ENCODE measurements around the gene SERPINH1.
"Not testable (repeated sequence)": the region's sequence is repeated elsewhere in the genome, so short reads cannot be mapped to it uniquely, and the experiment has no call there.

SERPINH1 gene

GRCh38 chr11:75583718-75584658, 21.9 kb downstream of the SERPINH1 start:
- H3K27ac ChIP-seq (ENCODE audit: low read depth, low read length), result peak overlapping the region; percentile 89
- H3K4me1 ChIP-seq (ENCODE audit: control insufficient read depth in 1 of 2, insufficient read depth in 2 of 2, low read length in 2 of 2), result peaks cover 14% of the 10 kb centered on the region in 2 donors
- H3K36me3 ChIP-seq (ENCODE audit: control insufficient read depth in 1 of 2, insufficient read depth in 2 of 2, low read length in 2 of 2), result no peaks in the 10 kb centered on the region
- H3K27me3 ChIP-seq (ENCODE audit: control insufficient read depth in 1 of 2, insufficient read depth in 2 of 2, low read length in 2 of 2), result peaks cover 0 to 4% of the 10 kb centered on the region in 2 donors
- peak overlapping the region; percentile 71 to 90 for H3K4me3 ChIP-seq (ENCODE audit: low read depth in 1 of 2, low read length in 2 of 2)
- H3K9me3 ChIP-seq (ENCODE audit: control insufficient read depth in 1 of 2, low read length in 2 of 2), result no peaks in the 10 kb centered on the region
- H3K9ac ChIP-seq (ENCODE audit: low read depth in 1 of 2, low read length in 2 of 2), result peak overlapping the region; percentile 59 to 76

GRCh38 chr11:75584659-75585292, 22.7 kb downstream of the SERPINH1 start:
- H3K9ac ChIP-seq (ENCODE audit: low read depth in 1 of 2, low read length in 2 of 2); H3K4me3 ChIP-seq (ENCODE audit: low read depth in 1 of 2, low read length in 2 of 2); H3K27me3 ChIP-seq (ENCODE audit: control insufficient read depth in 1 of 2, insufficient read depth in 2 of 2, low read length in 2 of 2); H3K9me3 ChIP-seq (ENCODE audit: control insufficient read depth in 1 of 2, low read length in 2 of 2); H3K36me3 ChIP-seq (ENCODE audit: control insufficient read depth in 1 of 2, insufficient read depth in 2 of 2, low read length in 2 of 2); H3K27ac ChIP-seq (ENCODE audit: low read depth, low read length): not testable (repeated sequence)
- H3K4me1 ChIP-seq (ENCODE audit: control insufficient read depth in 1 of 2, insufficient read depth in 2 of 2, low read length in 2 of 2), result peaks cover 17 to 18% of the 10 kb centered on the region in 2 donors

GRCh38 chr11:75585293-75585670, 23.2 kb downstream of the SERPINH1 start:
- no peaks in the 10 kb centered on the region for H3K36me3 ChIP-seq (ENCODE audit: control insufficient read depth in 1 of 2, insufficient read depth in 2 of 2, low read length in 2 of 2)
- H3K27me3 ChIP-seq (ENCODE audit: control insufficient read depth in 1 of 2, insufficient read depth in 2 of 2, low read length in 2 of 2), result peaks cover 0 to 4% of the 10 kb centered on the region in 2 donors
- peaks cover 17 to 18% of the 10 kb centered on the region in 2 donors for H3K4me1 ChIP-seq (ENCODE audit: control insufficient read depth in 1 of 2, insufficient read depth in 2 of 2, low read length in 2 of 2)
- no peak overlapping the region for H3K9ac ChIP-seq (ENCODE audit: low read depth in 1 of 2, low read length in 2 of 2)
- no peak overlapping the region for H3K27ac ChIP-seq (ENCODE audit: low read depth, low read length)
- no peak overlapping the region for H3K4me3 ChIP-seq (ENCODE audit: low read depth in 1 of 2, low read length in 2 of 2)
- H3K9me3 ChIP-seq (ENCODE audit: control insufficient read depth in 1 of 2, low read length in 2 of 2), result no peaks in the 10 kb centered on the region

GRCh38 chr11:75586395-75586794, 24.3 kb downstream of the SERPINH1 start:
- Histone ChIP-seq H3K4me1 (ENCODE audit: control insufficient read depth in 1 of 2, insufficient read depth in 2 of 2, low read length in 2 of 2) (peaks cover 17 to 18% of the 10 kb centered on the region in 2 donors), H3K36me3 (ENCODE audit: control insufficient read depth in 1 of 2, insufficient read depth in 2 of 2, low read length in 2 of 2) (no peaks in the 10 kb centered on the region), H3K27ac (ENCODE audit: low read depth, low read length) (no peak overlapping the region), H3K9me3 (ENCODE audit: control insufficient read depth in 1 of 2, low read length in 2 of 2) (no peaks in the 10 kb centered on the region), H3K4me3 (ENCODE audit: low read depth in 1 of 2, low read length in 2 of 2) (no peak overlapping the region), H3K27me3 (ENCODE audit: control insufficient read depth in 1 of 2, insufficient read depth in 2 of 2, low read length in 2 of 2) (peaks cover 0 to 4% of the 10 kb centered on the region in 2 donors), H3K9ac (ENCODE audit: low read depth in 1 of 2, low read length in 2 of 2) (no peak overlapping the region)

GRCh38 chr11:75588051-75588481, 26.0 kb downstream of the SERPINH1 start:
- H3K9me3 ChIP-seq (ENCODE audit: control insufficient read depth in 1 of 2, low read length in 2 of 2), result no peaks in the 10 kb centered on the region
- no peaks in the 10 kb centered on the region for H3K36me3 ChIP-seq (ENCODE audit: control insufficient read depth in 1 of 2, insufficient read depth in 2 of 2, low read length in 2 of 2)
- H3K4me1 ChIP-seq (ENCODE audit: control insufficient read depth in 1 of 2, insufficient read depth in 2 of 2, low read length in 2 of 2), result peaks cover 11 to 15% of the 10 kb centered on the region in 2 donors
- H3K27me3 ChIP-seq (ENCODE audit: control insufficient read depth in 1 of 2, insufficient read depth in 2 of 2, low read length in 2 of 2), result no peaks in the 10 kb centered on the region
- no peak overlapping the region for H3K4me3 ChIP-seq (ENCODE audit: low read depth in 1 of 2, low read length in 2 of 2)
- no peak overlapping the region for H3K27ac ChIP-seq (ENCODE audit: low read depth, low read length)
- H3K9ac ChIP-seq (ENCODE audit: low read depth in 1 of 2, low read length in 2 of 2), result no peak overlapping the region

GRCh38 chr11:75589051-75589450, 27.0 kb downstream of the SERPINH1 start:
- H3K9ac ChIP-seq (ENCODE audit: low read depth in 1 of 2, low read length in 2 of 2), result no peak overlapping the region
- H3K27ac ChIP-seq (ENCODE audit: low read depth, low read length), result no peak overlapping the region
- peaks cover 11 to 19% of the 10 kb centered on the region in 2 donors for H3K4me1 ChIP-seq (ENCODE audit: control insufficient read depth in 1 of 2, insufficient read depth in 2 of 2, low read length in 2 of 2)
- no peaks in the 10 kb centered on the region for H3K9me3 ChIP-seq (ENCODE audit: control insufficient read depth in 1 of 2, low read length in 2 of 2)
- H3K27me3 ChIP-seq (ENCODE audit: control insufficient read depth in 1 of 2, insufficient read depth in 2 of 2, low read length in 2 of 2), result no peaks in the 10 kb centered on the region
- H3K36me3 ChIP-seq (ENCODE audit: control insufficient read depth in 1 of 2, insufficient read depth in 2 of 2, low read length in 2 of 2), result no peaks in the 10 kb centered on the region
- no peak overlapping the region for H3K4me3 ChIP-seq (ENCODE audit: low read depth in 1 of 2, low read length in 2 of 2)

GRCh38 chr11:75589933-75590332, 27.9 kb downstream of the SERPINH1 start:
- Histone ChIP-seq H3K9me3 (ENCODE audit: control insufficient read depth in 1 of 2, low read length in 2 of 2) (no peaks in the 10 kb centered on the region), H3K9ac (ENCODE audit: low read depth in 1 of 2, low read length in 2 of 2) (no peak overlapping the region), H3K27ac (ENCODE audit: low read depth, low read length) (no peak overlapping the region), H3K4me1 (ENCODE audit: control insufficient read depth in 1 of 2, insufficient read depth in 2 of 2, low read length in 2 of 2) (peaks cover 11 to 19% of the 10 kb centered on the region in 2 donors), H3K4me3 (ENCODE audit: low read depth in 1 of 2, low read length in 2 of 2) (no peak overlapping the region), H3K27me3 (ENCODE audit: control insufficient read depth in 1 of 2, insufficient read depth in 2 of 2, low read length in 2 of 2) (no peaks in the 10 kb centered on the region), H3K36me3 (ENCODE audit: control insufficient read depth in 1 of 2, insufficient read depth in 2 of 2, low read length in 2 of 2) (no peaks in the 10 kb centered on the region)

GRCh38 chr11:75591371-75591770, 29.3 kb downstream of the SERPINH1 start:
- Histone ChIP-seq H3K27me3 (ENCODE audit: control insufficient read depth in 1 of 2, insufficient read depth in 2 of 2, low read length in 2 of 2) (no peaks in the 10 kb centered on the region), H3K4me1 (ENCODE audit: control insufficient read depth in 1 of 2, insufficient read depth in 2 of 2, low read length in 2 of 2) (peaks cover 11 to 19% of the 10 kb centered on the region in 2 donors), H3K27ac (ENCODE audit: low read depth, low read length) (no peak overlapping the region), H3K9ac (ENCODE audit: low read depth in 1 of 2, low read length in 2 of 2) (no peak overlapping the region), H3K9me3 (ENCODE audit: control insufficient read depth in 1 of 2, low read length in 2 of 2) (no peaks in the 10 kb centered on the region), H3K4me3 (ENCODE audit: low read depth in 1 of 2, low read length in 2 of 2) (no peak overlapping the region), H3K36me3 (ENCODE audit: control insufficient read depth in 1 of 2, insufficient read depth in 2 of 2, low read length in 2 of 2) (no peaks in the 10 kb centered on the region)

GRCh38 chr11:75591966-75592365, 29.9 kb downstream of the SERPINH1 start:
- Histone ChIP-seq H3K27ac (ENCODE audit: low read depth, low read length) (no peak overlapping the region), H3K36me3 (ENCODE audit: control insufficient read depth in 1 of 2, insufficient read depth in 2 of 2, low read length in 2 of 2) (no peaks in the 10 kb centered on the region)

GRCh38 chr11:75592715-75593114, 30.7 kb downstream of the SERPINH1 start:
- Histone ChIP-seq H3K9ac (ENCODE audit: low read depth in 1 of 2, low read length in 2 of 2) (no peak overlapping the region), H3K4me3 (ENCODE audit: low read depth in 1 of 2, low read length in 2 of 2) (no peak overlapping the region), H3K36me3 (ENCODE audit: control insufficient read depth in 1 of 2, insufficient read depth in 2 of 2, low read length in 2 of 2) (no peaks in the 10 kb centered on the region), H3K4me1 (ENCODE audit: control insufficient read depth in 1 of 2, insufficient read depth in 2 of 2, low read length in 2 of 2) (peaks cover 11 to 19% of the 10 kb centered on the region in 2 donors), H3K27me3 (ENCODE audit: control insufficient read depth in 1 of 2, insufficient read depth in 2 of 2, low read length in 2 of 2) (no peaks in the 10 kb centered on the region), H3K27ac (ENCODE audit: low read depth, low read length) (no peak overlapping the region), H3K9me3 (ENCODE audit: control insufficient read depth in 1 of 2, low read length in 2 of 2) (no peaks in the 10 kb centered on the region)

More at GRCh38 chr11:75591966-75592365, 29.9 kb downstream of the SERPINH1 start:
- Histone ChIP-seq H3K4me3 (ENCODE audit: low read depth in 1 of 2, low read length in 2 of 2) (no peak overlapping the region), H3K9me3 (ENCODE audit: control insufficient read depth in 1 of 2, low read length in 2 of 2) (no peaks in the 10 kb centered on the region), H3K9ac (ENCODE audit: low read depth in 1 of 2, low read length in 2 of 2) (no peak overlapping the region), H3K4me1 (ENCODE audit: control insufficient read depth in 1 of 2, insufficient read depth in 2 of 2, low read length in 2 of 2) (peaks cover 11 to 19% of the 10 kb centered on the region in 2 donors), H3K27me3 (ENCODE audit: control insufficient read depth in 1 of 2, insufficient read depth in 2 of 2, low read length in 2 of 2) (no peaks in the 10 kb centered on the region)
